ENCODE data around the gene PQBP1. TPM values are rescaled to one million over a fixed set of nuclear protein-coding genes. Genes with fewer than 3 reads are reported as not detected.

The PQBP1 gene
- total and polyA plus RNA-seq, 2 of the 13 experiments (the other 11 are each of a cell fraction or from before 2014, with no cell fraction given), result 58.1 to 80.9 TPM

GRCh38 chrX:48908600-48908999 is 10.9 kb downstream of the PQBP1 start (continued):
- TF ChIP-seq TCF7L2 (IDR thresholded peaks at IDR 0.05; ENCODE audit: low read depth, low read length) (peak; percentile 71; the same call in 1 of the 2 replicates), ATF5 (CRISPR knock-in tag; IDR thresholded peaks at IDR 0.05; ENCODE audit: low read depth) (no peak), ZNF556 (CRISPR knock-in tag; IDR thresholded peaks at IDR 0.05; ENCODE audit: borderline replicate concordance) (no peak), EP300 (IDR thresholded peaks at IDR 0.05; ENCODE audit: low read depth in 2 of 2, low read length in 2 of 2) (peak in 1 of 2 experiments; percentile 60; a peak in 1 of 4 replicates), EP300 (CRISPR knock-in tag; IDR thresholded peaks at IDR 0.05; ENCODE audit: borderline replicate concordance) (no peak), FOXP1 (IDR thresholded peaks at IDR 0.05) (no peak), FOXP1 (CRISPR knock-in tag; IDR thresholded peaks at IDR 0.05) (peak; percentile 46; the same call in 1 of the 2 replicates), RFX5 (IDR thresholded peaks at IDR 0.05; ENCODE audit: low read depth, low read length) (no peak), PAF1 (CRISPR knock-in tag; IDR thresholded peaks at IDR 0.05) (no peak), ARID5B (CRISPR knock-in tag; IDR thresholded peaks at IDR 0.05) (0 out of 2 replicates have a peak, but pooled peaks have one; percentile 29), FOXA1 (IDR thresholded peaks at IDR 0.05) (no peak), FOXA1 (CRISPR knock-in tag; IDR thresholded peaks at IDR 0.05) (peak; percentile 38; the same call in 1 of the 2 replicates), HNF4G (IDR thresholded peaks at IDR 0.05; ENCODE audit: borderline replicate concordance, low read depth, low read length) (peak; percentile 24; the same call in 1 of the 2 replicates), HNF4G (CRISPR knock-in tag; IDR thresholded peaks at IDR 0.05; ENCODE audit: borderline replicate concordance, low read depth) (no peak), NR2F2 (IDR thresholded peaks at IDR 0.05; ENCODE audit: borderline replicate concordance, low read depth) (peak; percentile 27; the same call in 1 of the 2 replicates), ZNF549 (CRISPR knock-in tag; IDR thresholded peaks at IDR 0.05) (no peak), NR2F6 (IDR thresholded peaks at IDR 0.05) (peak; percentile 62), NR2F6 (CRISPR knock-in tag; IDR thresholded peaks at IDR 0.05) (0 out of 2 replicates have a peak, but pooled peaks have one; percentile 19), HNF4A (CRISPR knock-in tag; IDR thresholded peaks at IDR 0.05) (0 out of 2 replicates have a peak, but pooled peaks have one; percentile 12), ZSCAN30 (CRISPR knock-in tag; IDR thresholded peaks at IDR 0.05) (no peak), PLRG1 (conservative IDR thresholded peaks at IDR 0.05) (no peak), SOX6 (IDR thresholded peaks at IDR 0.05) (no peak), SOX6 (CRISPR knock-in tag; IDR thresholded peaks at IDR 0.05) (peak; percentile 35; the same call in 1 of the 2 replicates), FOXA3 (CRISPR knock-in tag; IDR thresholded peaks at IDR 0.05) (peak; percentile 25; the same call in 1 of the 2 replicates), GATAD2A (CRISPR knock-in tag; IDR thresholded peaks at IDR 0.05) (peak; percentile 20; the same call in 1 of the 2 replicates), FOXO1 (CRISPR knock-in tag; IDR thresholded peaks at IDR 0.05) (no peak)
